Hematopoietic multipotent progenitor cell treated with erythropoietin and hydrocortisone succinate and interleukin-3 and kit ligand, for 8 days (in vitro differentiated cells): ENCODE data around the gene GBP4.
"Not testable (repeated sequence)": the region's sequence is repeated elsewhere in the genome, so short reads cannot be mapped to it uniquely, and the experiment has no call there.

Source experiments
- DNase-seq: peaks from one replicate; pipeline ENCODE4 v3.0.0-alpha.2; 2015

Gene GBP4, protein sequence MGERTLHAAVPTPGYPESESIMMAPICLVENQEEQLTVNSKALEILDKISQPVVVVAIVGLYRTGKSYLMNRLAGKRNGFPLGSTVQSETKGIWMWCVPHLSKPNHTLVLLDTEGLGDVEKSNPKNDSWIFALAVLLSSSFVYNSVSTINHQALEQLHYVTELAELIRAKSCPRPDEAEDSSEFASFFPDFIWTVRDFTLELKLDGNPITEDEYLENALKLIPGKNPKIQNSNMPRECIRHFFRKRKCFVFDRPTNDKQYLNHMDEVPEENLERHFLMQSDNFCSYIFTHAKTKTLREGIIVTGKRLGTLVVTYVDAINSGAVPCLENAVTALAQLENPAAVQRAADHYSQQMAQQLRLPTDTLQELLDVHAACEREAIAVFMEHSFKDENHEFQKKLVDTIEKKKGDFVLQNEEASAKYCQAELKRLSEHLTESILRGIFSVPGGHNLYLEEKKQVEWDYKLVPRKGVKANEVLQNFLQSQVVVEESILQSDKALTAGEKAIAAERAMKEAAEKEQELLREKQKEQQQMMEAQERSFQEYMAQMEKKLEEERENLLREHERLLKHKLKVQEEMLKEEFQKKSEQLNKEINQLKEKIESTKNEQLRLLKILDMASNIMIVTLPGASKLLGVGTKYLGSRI

DNA sequence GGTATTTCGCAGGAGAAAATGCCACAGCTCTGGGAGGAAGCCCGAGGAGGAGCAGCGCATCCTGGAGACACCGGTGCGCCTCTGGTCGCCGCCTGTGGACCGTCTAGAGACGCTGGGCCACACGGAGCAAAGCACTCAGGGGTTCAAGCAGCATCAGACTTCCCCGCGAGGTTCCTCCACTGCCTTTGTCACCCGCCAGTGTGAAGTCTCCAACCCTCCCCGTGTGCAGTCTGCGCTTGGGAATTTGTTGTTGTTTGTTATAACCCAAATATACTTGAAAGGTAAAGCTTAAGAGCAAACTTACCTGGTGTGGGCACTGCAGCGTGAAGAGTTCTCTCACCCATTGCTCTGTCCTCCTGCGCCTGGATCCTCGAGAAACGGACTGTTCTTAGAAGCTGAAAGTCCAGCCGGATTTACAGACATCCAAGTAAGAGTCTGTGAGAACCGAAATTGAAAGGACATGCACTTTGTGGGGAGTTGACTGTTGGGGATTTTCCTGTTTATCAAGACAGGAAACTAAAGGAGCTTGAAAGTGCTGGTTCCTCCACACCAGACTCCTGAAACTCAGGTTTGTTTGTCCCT is at the start of gene GBP4:
Gene GBP4 (minus strand): TSS at position 452 of the 582 bp plus-strand sequence. CDS start 108 bp downstream, at position 344.
- DNase-seq: peak; percentile 25

DNA sequence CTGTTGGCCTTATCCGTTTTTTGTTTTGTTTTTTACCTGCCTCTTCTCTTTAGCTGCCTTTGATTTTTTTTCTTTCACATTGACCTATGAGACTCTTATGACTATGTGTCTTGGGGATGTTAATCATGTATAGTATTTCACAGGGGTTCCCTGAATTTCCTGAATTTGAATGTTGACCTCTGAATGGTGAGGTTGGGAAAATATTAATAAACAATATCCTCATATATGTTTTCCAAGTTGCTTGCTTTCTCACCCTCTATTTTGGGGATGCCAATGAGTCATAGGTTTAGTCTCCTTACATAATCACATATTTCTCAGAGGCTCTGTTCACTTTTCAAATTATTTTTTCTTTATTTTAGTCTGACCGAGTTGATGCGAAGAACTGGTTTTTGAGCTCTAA is 44.3 kb upstream of the GBP4 start:
- DNase-seq: no peak

DNA sequence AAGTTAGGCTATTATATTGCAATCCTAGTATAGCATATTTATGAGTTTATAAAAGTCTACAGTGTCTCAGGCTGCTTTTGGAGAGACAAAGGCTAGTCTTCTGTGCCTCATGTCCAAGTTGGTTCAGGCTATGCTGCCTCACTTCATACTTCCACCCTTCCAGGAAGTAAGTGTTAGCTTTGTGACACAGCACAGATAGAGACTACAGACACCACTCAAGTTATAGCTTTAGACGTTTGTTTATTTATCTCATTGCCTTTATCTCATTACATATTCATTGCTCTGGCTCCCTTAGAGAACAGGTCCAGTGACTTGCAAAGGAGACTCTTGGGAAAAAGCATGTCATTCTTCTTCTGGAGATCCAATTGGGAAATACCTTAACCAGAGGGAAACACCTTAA is 22.6 kb upstream of the GBP4 start:
- DNase-seq: no peak

DNA sequence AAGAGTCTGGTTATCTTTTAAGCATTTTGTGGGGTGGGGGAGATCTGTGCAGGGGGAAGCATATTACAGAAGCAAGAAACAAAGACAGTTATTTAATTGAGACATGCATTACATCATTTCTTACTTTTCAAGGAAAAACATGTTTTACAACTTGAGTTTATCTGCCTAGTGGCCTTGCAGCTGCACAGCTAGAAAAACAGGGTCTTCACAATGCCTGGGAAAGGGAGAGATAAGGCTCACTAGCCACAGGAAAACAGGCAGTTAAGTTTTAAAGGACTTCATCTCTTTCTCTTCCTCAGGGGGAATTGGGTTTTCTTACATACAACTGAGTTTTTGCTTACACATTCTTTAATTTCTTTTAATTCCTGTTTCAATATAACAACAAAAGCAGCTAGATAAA is 21.1 kb upstream of the GBP4 start:
- peak; percentile 58 for DNase-seq

DNA sequence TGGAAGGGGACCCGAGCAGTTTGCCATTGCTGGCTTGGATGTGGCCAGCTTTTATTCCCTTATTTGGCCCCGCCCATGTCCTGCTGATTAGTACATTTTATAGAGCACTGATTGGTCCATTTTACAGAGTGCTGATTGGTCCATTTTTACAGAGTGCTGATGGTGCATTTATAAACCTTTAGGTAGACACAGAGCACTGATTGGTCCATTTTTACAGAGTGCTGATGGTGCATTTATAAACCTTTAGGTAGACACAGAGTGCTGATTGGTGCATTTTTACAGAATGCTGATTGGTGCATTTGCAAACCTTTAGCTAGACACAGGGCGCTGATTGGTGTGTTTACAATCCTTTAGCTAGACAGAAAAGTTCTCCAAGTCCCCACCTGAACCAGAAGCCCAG is 20.2 kb upstream of the GBP4 start:
- DNase-seq: not testable (repeated sequence)

DNA sequence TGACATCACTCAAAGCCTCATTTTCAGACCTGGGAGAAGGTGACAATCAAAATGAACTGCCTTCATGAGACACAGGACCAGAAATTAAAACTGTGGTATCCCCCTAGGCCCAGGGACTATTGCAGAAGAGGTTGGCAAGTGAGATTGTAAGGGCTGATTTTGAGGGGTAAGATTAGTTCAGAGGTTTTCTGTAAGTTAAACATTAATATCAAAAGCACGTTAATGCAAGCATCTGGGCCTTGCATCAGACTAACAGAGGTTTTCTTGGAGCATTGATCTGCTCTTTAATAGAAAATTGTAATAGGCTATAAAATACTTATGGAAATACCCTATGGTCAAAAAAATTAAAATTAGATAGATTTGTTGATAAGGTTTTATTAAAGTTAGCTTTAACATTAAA is 14.6 kb upstream of the GBP4 start:
- no peak for DNase-seq

DNA sequence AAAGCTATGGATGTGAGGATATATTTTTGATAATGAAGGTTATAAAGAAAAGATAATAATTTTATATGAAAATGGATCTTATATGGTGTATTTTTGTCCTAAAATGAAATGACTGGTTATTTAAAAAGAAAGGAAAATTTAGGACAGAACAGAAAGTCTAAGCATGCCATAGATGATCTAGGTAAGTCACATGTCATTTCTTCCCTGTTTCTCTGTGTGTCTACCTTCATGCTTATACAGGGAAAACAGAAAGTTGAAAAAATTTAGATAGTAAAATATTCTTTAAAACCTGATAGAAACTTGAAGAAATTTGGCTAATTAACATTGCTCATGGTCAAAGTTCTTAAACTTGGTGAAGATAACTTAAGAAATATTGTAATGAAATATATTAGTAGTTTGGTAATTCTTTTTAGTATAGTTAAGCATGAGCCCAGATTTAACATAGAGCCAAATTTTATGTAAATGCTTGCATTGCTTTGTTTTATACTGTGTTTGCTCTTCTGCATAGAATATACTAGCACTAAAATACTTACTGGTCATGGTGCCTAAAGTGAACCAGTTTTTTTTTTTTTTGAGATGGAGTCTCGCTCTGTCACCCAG is 12.4 kb upstream of the GBP4 start:
- DNase-seq: no peak

DNA sequence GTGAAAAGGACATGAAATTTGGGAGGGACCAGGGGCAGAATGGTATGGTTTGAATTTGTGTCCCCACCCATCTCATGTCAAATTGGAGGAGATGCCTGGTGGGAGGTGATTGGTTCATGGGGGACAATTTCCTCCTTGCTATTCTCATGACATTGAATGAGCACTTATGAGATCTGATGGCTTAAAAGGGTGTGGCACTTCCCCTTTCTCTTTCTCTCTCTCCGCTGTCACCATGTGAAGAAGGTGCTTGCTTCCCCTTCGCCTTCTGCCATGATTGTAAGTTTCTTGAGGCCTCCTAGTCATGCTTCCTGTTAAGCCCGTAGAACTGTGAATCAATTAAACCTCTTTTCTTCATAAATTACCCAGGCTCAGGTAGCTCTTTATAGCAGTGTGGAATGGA is 7.6 kb upstream of the GBP4 start:
- DNase-seq: no peak

DNA sequence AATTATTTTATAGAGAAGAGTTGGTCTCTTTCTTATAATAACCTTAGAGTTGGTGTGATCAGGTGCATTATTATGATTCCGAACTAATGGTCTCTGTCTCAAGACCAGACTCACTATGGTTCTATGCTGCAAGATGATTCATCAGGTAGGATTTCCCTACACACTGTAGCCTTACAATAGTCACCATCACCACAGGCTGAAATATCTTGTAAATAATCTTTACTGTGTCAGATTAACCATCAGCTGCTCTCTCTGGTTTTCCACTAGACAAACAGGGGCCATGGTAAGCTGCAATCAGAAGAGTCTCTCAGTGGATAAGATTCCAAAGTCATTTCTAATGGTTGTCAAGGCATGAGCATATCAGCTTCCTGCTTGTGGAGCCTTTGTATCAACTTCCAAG is 4.4 kb upstream of the GBP4 start:
- no peak for DNase-seq

DNA sequence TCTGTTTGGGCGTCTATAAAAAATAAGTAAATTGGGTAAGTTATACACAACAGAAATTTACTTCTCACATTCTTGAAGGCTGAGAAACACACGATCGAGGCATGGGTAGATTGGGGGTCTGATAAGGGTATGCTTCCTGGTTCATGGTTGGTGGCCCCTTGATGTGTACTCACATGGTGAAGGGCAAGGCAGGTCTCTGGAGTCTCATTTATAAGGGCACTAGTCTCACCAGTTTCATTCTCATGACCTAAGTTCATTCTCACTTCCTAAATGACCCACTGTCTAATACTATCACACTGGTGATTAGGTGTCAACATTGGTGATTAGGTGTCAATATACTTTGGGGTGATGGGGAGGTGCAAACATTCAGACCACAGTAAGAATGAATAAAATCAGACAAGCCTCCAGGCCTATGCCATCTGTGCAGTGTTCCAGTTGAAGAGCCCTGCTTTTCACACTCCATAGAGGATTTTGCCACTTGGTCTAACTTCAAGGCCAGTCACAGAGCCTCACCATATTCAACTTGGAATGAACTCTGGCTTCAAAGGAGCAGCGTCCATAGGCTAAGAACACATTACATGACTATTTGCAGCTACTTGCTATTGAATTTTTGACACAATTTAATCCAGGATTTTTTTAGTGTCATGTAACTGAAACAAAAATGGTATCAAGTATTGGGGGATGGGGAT is 2.5 kb upstream of the GBP4 start:
- no peak for DNase-seq

DNA sequence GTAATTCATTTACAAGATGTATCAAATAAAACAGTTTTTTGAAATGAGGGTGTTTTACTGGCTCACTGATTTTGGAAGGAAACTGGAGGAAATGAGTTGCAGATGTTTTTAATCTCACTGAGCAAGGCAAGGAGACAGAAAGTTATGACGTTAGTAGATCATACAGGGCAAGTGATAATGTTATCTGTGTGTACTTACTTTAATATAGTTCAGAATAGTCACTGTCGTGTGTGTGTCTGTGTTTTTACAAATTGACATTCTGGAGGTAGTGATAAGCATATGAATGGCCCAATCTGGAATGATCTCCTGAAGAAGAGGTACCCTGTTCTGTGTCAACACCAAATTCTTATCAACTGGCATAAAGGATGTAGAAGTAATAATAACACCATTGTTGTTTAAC is 1.9 kb upstream of the GBP4 start:
- DNase-seq: peak; percentile 58

DNA sequence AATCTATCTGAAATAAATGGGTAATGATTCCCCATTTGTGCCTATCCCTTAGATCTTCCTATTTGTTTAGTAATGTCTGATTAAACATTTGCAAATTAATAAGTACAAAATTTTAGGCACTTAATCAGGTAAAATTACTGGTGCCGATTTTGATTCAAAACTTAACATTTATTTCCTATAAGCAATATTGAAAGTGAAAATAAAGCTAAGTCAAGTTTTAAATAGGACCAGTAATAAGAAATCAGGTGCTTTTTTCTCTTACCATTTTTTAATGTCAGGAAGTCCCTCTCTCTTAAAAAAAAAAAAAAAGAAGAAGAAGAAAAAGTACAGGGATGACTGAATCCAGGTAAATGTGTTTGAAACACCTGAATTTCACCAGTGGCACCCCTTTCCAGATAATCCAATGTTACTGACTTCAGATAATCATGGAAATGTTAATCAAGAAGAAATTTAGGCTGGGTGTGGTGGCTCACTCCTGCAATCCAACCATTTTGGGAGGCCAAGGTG is 836 bp upstream of the GBP4 start:
- DNase-seq: no peak

DNA sequence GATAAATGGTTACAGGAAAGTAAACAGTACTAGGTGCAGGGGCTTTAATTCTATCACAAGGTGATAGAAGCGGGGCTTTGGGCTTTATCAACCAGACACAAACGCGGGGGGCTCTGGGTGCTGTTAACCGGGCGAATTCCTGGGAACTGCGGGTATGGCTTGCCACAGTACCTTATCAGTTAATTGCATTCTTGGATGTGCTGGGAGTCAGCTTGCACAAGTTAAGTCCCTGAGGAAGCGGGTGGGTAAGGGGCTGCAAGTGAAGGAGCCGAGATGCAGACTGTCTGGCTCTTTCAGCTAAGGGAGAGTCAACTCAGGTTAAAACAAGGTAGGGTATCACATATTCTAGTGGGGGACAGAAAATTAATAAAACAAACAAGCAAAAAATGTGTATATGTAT is 661 bp downstream of the GBP4 start:
- DNase-seq: no peak

DNA sequence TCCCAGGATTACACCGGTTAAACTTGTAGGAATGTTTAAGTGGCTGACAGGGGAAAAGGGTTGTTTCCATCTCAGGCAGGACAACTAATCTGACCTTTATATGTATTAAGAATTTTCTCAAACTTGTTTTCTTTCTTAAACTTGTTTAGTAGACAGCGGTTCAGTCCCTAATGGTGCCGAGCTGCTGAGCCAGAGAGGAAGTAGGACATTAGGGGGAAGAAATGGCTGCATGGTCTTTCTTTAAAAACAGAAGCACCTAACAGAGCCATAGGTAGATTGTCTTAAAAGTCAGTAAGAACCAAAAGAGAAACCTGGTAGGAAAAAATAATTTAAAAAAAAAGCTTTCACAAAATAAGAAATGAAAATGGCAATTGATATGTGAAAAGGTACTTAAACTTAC is 3.3 kb downstream of the GBP4 start:
- DNase-seq: no peak

DNA sequence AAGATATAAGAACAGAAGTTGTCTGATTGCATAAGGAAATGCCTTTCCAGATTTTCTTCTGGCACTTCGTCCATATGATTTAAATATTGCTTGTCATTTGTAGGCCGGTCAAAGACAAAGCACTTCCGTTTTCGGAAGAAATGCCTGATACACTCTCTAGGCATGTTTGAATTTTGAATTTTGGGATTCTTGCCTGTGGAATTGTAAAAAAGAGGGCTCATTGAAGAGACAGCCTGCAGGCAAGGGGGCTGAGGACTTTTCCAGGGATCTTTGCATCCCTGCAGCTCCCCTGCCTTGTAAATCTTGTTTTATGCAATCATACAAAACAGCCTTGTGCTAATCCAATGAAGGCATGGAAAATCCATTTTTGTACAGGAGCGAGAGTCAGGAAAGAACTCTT is 7.4 kb downstream of the GBP4 start:
- DNase-seq: no peak

DNA sequence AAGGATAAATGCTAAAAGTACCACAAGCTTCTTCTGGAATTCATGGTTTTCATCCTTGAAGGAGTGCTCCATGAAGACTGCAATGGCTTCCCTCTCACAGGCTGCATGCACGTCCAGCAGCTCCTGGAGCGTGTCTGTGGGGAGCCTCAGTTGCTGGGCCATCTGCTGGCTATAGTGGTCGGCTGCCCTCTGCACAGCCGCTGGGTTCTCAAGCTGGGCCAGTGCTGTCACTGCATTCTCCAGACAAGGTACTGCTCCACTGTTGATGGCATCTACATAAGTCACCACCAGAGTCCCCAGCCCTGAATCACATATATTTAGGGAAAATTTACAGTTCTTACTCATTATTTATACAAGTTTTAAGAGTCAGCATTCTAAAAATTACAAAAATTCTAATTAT is 8.7 kb downstream of the GBP4 start:
- no peak for DNase-seq

DNA sequence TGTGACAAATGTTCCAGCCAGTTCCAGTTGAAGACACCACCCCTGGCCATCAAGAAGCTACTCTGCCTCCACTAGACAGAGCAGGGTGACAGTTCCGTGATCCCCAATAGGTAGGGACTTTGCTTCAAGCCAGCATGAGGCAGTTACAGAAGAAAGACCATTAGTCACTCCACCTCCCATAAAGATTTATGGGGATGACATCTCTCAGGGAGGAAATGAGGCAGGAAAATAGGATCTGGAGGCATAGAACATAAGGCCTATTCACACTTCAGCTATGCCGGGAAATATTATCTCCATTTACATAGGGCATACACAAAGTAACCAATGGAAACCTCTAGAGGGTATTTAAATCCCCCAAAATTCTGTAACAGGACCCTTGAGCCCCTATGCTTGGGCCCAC is 19.4 kb downstream of the GBP4 start:
- DNase-seq: no peak

DNA sequence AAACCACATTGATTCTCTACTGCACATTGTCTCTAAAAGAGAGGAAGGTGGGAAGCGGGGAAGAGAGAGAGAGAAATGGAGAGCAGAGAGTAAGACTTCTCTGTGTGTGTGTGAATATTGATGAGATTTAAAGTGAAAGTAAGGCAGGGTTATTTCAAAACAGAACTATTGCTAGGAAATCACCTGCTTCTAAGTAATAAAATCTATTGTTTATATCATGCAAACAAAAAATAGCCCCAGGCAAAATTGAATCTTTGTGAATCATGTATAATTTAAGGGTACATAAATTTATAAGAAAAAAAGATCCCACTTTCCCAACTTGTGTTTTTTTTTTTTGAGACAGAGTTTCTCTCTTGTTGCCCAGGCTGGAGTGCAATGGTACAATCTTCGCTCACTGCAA is 21.8 kb downstream of the GBP4 start:
- DNase-seq: no peak

DNA sequence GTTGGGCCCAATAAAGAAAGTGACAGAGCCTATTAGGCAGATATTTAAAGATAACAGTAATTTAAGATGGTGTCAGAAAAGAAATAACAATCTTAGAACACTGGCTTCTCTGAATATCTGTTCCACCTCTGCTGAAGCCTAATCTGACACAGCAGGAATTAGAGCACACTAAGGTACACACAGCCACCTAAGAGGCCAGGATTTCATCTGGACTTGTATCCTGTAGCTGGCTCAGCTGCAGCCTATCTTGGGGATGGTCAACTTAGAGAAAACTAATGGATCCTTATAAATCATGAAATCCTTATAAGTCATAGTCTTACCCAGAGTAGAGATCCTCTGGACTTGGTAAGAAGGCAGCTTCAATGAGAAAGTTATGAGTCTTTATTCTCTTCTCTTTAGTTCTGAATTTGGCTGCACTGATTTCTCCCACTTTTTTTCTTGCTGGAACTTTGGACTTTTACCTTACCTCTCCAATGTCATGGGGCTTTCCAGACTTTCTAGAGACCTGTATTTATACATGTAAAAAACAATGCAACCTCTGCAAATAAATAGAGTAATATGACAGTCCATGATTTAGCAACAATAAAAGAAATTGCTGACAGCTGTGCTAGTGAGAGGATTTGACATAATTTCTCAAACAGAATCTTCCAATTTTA is 23.0 kb downstream of the GBP4 start, which contains the start of gene GBP7:
Gene GBP7 (minus strand): TSS at position 403 of the 656 bp plus-strand sequence. CDS start 4,068 bp downstream, outside the sequence.
- no peak for DNase-seq

DNA sequence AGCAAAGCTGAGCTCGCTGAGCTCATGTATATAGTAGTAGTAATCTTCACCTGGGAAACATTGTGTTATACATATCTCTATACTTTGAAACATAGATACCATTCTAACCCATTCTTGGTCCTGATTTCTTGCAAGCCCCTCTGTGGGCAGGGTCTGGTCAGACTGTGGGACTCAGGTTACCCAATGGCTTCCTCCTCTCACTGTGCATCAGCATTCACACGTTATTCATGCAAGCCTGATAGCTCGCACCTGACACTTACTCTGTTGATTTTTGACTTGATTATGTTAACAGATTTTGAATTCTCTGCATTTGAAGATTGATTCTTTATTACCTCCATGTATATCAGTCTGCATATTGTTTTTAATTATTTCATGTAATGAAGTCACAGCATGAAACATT is 24.3 kb downstream of the GBP4 start:
- no peak for DNase-seq

DNA sequence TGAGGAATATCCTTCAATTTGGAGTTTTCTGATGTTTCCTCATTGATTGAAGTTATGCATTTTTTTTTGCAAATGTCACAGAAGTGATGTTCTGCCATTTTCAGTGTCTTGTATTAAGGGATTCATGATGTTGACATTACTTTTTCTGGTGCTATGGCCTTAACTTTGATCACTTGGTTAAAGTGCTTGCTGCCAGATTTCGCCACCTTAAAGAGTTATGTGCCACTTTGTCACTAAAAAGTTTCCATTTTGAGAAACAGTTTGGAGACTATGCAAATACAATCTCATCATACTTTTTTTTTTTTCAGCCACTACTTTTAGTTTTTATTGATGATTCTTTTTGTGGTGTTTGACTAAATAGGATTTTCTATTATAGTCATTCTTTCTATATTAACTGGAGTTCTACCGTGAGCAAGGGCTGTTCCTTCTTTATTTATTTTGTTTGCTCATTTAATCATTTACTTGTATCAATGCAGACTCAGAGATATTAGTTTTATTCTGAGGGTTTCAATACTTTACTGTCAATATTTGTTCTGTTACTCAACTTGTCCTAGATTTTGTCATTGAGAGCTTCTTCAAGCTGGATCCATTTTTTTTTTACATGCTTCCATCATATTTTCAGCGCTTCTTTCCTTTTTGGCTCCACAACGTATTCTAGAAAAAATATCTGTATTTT is 26.1 kb downstream of the GBP4 start:
- DNase-seq: no peak

DNA sequence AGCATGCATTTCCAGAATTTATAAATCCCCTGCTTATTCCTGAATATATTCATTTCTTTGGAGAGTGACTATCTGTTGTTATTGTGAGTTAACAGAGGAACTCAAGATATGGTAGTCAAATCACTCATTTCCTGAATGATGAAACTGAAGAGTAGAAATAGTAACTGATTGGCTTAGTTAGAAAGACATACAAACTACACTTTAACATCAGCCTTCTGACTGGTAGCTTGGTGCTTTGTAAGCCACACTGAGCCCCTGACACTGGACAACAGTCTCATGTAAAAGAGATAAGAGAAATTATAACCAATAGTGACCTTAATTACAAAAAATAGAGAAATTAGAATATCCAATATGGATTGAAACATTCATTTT is 27.7 kb downstream of the GBP4 start:
- no peak for DNase-seq
